ENCODE data around the gene GALNT12. TPM values are rescaled to one million over a fixed set of nuclear protein-coding genes. Genes with fewer than 3 reads are reported as not detected.

The GALNT12 gene
- total RNA-seq, 1 donor from 2014 or later, result 2.8 TPM

- no peak for DNase-seq
These were observed 1.8 kb upstream of the GALNT12 start for GRCh38 chr9:98805506-98806272.

- DNase-seq, result no peak
These were observed 955 bp upstream of the GALNT12 start for GRCh38 chr9:98806394-98807035.

GRCh38 chr9:98807814-98808195 lies 335 bp downstream of the GALNT12 start:
- no peak for DNase-seq

- DNase-seq, result no peak
These were observed 943 bp downstream of the GALNT12 start for GRCh38 chr9:98808411-98808815.

GRCh38 chr9:98808875-98809274 lies 1.4 kb downstream of the GALNT12 start:
- no peak for DNase-seq

GRCh38 chr9:98809311-98810101 lies 2.0 kb downstream of the GALNT12 start:
- no peak for DNase-seq

GRCh38 chr9:98810102-98810842 lies 2.8 kb downstream of the GALNT12 start:
- no peak for DNase-seq

GRCh38 chr9:98811051-98811650 lies 3.7 kb downstream of the GALNT12 start:
- DNase-seq, result no peak

GRCh38 chr9:98815391-98815951 lies 8.0 kb downstream of the GALNT12 start:
- no peak for DNase-seq

GRCh38 chr9:98818764-98819163 lies 11.3 kb downstream of the GALNT12 start:
- DNase-seq, result no peak

GRCh38 chr9:98819231-98819630 lies 11.8 kb downstream of the GALNT12 start:
- no peak for DNase-seq

GRCh38 chr9:98821831-98822230 lies 14.4 kb downstream of the GALNT12 start:
- no peak for DNase-seq

- no peak for DNase-seq
These were observed 15.2 kb downstream of the GALNT12 start for GRCh38 chr9:98822661-98823060.

GRCh38 chr9:98823666-98824334 lies 16.3 kb downstream of the GALNT12 start:
- DNase-seq, result no peak

GRCh38 chr9:98825414-98825813 lies 17.9 kb downstream of the GALNT12 start:
- DNase-seq, result no peak

GRCh38 chr9:98826716-98827115 lies 19.2 kb downstream of the GALNT12 start:
- no peak for DNase-seq

GRCh38 chr9:98829766-98830165 lies 22.3 kb downstream of the GALNT12 start:
- no peak for DNase-seq

- DNase-seq, result no peak
These were observed 23.1 kb downstream of the GALNT12 start for GRCh38 chr9:98830554-98830953.

GRCh38 chr9:98831696-98832095 lies 24.2 kb downstream of the GALNT12 start:
- no peak for DNase-seq

- DNase-seq, result no peak
These were observed 25.3 kb downstream of the GALNT12 start for GRCh38 chr9:98832768-98833089.
